Bronchial epithelial cell (primary cell): Measurements from ENCODE around the gene SCNN1A. TPM values are rescaled to one million over a fixed set of nuclear protein-coding genes. Genes with fewer than 3 reads are reported as not detected.

Experiments
- DNase-seq: peaks from one replicate; pipeline ENCODE4 v3.0.0-alpha.2; 2010; ENCODE audit warnings: low read depth
- FAIRE-seq: peaks from 2 replicates; lab custom pipeline; 2011; peaks lifted over from hg19 to GRCh38; lab: Jason Lieb, UNC
- H3K27me3 ChIP-seq: 2 replicates; pipeline ENCODE4 v1.5.1; 2011; ENCODE audit warnings: low read length; ENCODE audit not compliant: control insufficient read depth, insufficient read depth
- H3K36me3 ChIP-seq: 2 replicates; pipeline ENCODE4 v1.5.1; 2011; ENCODE audit warnings: low read length; ENCODE audit not compliant: control insufficient read depth, insufficient read depth
- H3K4me3 ChIP-seq: 2 replicates; pipeline ENCODE4 v1.5.1; 2011; ENCODE audit warnings: mild to moderate bottlenecking, low read depth, low read length, control low read depth
- CTCF ChIP-seq: IDR thresholded peaks from 2 replicates; pipeline ENCODE4 v1.5.1; 2011; ENCODE audit warnings: mild to moderate bottlenecking, moderate library complexity, low read length, control low read depth, inconsistent platforms; ENCODE audit not compliant: insufficient read depth, severe bottlenecking
- total RNA-seq: library from RNA; depleted of rRNA; stranded (reverse); fragments of >200 nt; gene quantifications from 2 replicates; pipeline ENCODE4 v1.2.1, GENCODE V29; 2014

Gene SCNN1A
- total RNA-seq, 1 donor from 2014 or later = 57.7 TPM

DNA sequence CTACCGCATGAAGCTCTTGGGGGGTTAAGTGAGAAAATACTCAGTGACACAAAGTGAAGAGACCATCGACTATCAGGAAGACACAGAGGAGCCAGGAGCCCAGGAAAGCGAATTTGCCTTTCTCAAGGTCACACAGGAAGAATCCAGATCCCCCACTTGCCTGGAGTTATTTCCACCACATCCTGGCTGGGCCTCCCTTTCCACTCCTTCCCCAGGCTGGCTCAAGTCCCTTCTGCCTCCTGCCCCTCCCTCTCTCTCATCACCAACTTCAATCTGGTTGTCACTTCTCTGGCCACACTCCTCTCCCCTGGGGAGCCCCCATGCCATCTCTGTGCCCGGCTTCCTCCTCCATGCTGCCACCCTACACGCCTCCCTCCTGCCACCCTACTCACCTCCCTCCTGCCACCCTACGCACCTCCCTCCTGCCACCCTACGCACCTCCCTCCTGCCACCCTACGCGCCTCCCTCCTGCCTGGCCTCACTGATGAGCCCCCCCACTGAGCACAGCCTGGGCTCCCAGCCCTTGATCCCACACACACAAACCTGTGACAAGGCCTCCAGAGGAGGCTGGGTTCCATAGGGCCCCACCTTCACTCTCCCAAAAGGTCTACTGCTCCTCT is 6.3 kb downstream of the SCNN1A start:
- DNase-seq (no peak), FAIRE-seq (no peak)
- Histone ChIP-seq H3K27me3 (no peaks in the 10 kb centered on the region), H3K4me3 (no peak overlapping the region), H3K36me3 (peaks cover 1% of the 10 kb centered on the region)
- TF ChIP-seq CTCF = no peak

DNA sequence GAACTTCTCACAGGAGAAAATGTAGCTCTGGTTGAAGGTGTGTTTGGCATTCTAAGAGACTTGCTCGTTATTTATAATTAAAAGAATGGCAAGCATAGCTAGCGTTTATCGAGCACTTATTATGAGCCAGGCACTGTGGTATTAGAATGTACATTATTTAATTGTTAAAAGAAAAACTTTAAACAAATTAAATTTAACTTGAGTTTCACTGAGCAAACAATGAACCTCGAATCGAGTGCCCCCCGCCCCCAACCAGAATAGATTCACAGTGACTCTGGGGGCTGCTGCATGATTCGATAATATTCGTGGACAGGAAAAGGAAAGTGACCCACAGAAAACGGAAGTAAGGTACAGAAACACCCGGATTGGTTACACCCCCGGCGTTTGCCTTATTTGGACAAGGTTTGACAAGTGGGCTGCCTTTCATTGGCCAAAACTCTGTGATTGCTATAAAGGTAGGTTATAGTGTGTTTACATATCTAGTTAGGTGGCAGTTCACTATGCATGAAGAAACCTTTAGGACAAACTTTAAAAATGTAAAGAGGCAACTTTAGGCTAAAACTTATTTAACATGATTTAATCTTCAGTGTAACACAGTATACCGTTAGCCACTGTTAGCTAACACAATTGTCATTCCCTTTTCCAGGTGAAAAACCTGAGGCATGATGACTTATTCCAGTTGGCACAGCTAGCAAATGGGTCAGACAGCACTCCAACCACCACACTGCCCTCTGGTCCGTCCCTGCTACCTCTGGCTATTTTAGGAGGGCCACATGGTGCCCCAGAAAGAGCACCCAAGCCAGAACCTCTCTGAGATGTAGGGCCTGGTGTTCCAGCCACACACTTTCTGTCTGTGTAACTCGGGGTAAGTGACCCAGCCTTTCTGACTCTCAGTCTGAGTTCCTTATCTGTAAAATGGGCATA is 7.1 kb downstream of the SCNN1A start:
- no peak for TF ChIP-seq CTCF
- H3K36me3 ChIP-seq = peaks cover 1% of the 10 kb centered on the region
- FAIRE-seq (peak; percentile 60), DNase-seq (no peak)
- no peaks in the 10 kb centered on the region for H3K27me3 ChIP-seq
- H3K4me3 ChIP-seq = no peak overlapping the region

DNA sequence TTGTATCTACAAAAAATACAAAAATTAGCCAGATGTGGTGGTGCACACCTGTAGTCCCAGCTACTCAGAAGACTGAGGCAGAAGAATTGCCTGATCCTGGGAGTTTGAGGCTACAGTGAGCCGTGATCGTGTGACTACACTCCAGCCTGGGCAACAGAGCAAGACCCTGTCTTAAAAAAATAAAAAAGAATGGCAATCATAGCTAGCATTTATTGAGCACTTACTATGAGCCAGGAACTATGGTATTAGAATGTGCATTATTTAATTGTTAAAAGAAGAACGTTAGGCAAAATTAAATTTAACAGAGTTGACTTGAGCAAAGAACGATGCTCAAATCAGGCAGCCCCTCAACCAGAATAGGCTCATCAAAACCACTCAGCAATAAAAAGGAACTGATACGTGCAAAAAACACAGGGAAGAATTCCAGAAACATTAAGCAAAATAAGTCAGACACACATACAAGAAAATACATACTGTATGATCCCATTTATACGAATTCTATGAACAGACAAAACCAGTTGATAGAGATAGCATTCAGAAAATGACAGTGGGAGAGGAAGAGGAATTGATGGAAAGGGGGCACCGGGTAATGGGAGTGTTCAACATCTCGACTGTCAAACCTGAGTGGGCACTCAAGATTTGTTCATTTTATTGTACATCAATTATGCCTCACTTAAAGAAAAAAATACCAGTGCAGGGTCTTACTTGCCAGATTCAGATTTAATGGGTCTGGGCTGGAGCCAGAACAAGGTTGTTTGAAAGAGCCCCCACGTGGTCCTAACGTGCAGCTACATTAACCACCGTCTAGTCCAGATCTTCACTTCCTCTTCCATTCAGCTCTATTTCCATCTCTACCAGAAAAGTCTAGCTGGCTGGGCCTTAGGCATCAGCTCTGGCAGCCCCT is 8.0 kb downstream of the SCNN1A start:
- no peak for FAIRE-seq
- Histone ChIP-seq H3K36me3 (peaks cover 1% of the 10 kb centered on the region), H3K27me3 (no peaks in the 10 kb centered on the region), H3K4me3 (no peak overlapping the region)
- DNase-seq = no peak
- peak; percentile 26 for TF ChIP-seq CTCF

DNA sequence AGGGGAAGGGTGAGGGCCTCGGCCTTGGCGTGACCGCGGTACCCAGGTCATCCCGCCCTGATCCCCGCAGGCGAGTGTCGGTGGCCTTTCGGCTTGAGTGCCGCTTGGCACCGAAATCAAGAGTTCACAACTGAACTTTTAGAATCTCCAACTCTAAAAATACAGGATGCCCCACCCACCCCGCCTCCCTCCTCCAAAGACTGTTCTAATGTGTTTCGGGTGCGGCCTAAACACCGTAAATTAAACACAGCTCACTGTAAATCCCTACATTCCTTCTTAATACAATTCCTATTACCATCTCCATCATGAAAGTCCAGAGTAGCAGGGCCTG is 11.4 kb downstream of the SCNN1A start:
- peak overlapping the region; percentile 48 for H3K4me3 ChIP-seq
- no peak for TF ChIP-seq CTCF
- DNase-seq (no peak), FAIRE-seq (no peak)
- no peaks in the 10 kb centered on the region for H3K27me3 ChIP-seq
- peaks cover 2% of the 10 kb centered on the region for H3K36me3 ChIP-seq

DNA sequence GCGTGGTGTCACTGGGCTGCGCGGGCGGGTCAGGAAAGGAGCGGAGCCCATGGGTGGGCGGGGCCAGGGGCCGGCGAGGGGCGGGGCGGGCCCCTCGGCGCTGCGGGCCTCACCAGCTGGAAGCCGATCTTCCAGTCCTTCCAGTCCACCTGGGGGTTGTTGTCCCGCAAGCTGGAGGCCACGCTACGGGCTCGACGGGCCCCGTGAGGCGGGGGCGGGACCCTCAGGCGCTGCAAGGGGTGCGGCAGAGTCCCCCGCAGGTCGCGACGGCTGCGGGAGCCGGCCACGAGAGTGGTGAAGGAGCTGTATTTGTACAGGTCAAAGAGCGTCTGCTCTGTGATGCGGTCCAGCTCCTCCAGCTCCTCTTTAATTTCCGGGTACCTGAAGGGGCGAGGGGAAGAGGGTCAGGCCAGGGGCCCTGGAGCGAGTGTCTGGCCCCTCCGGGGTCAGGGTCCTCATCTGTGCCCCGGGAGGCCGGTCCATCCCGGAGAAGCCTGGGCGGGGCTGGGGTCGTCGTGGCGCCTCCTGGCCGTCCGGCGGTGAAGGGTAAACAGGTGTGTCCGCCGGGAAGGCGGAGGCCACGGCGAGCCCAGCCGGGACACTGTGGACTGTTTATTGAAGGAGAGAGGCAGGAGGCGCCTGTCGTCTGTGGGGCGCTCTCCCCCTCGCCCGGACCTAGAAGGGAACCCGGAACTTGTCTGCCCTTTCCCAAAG is 11.9 kb downstream of the SCNN1A start:
- FAIRE-seq (no peak), DNase-seq (peak; percentile 62)
- TF ChIP-seq CTCF = peak; percentile 11
- Histone ChIP-seq H3K27me3 (no peaks in the 10 kb centered on the region), H3K4me3 (peak overlapping the region; percentile 48), H3K36me3 (peaks cover 2% of the 10 kb centered on the region)
